ENCODE results near the gene VEGFB.

The VEGFB gene

DNA sequence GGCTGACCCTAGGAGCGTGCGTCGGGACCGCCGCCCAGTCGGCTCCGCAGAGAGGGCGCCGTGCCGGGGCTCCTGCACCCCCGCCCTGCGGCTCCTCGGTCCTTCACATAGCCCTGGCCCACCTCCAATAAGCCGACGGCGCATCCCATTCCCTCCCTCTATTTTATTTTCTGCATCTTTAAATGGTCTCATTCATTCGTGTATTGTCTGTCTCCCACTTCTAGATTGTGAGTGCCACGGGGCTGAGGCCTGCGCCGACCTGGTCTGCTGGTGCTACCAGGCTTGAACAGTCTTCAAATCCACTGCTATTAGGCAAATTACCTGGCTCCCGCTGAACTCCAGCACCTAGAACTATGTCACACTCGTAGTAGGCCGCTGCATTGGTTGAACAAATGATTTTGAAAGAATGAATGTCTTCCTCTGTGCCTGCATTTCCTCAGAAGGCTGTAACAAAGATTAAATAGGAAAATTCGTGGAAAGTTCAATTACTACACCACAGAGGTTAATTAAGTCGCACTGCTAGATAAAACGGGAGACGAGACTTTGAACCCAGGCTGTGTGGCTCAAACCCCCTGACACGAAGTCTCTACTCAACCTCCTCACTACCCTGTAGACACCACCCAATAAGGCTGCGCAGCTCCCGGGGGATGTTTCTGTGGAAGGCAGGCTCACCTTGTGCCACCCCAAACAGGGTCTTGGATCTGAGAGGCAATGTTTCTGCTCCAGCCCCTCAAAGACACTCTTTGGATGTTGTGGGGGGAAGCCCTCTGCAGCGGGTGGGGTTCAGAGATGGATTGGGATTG lies 13.5 kb downstream of the VEGFB start:
- no peak for DNase-seq (ENCODE audit: low spot score)

DNA sequence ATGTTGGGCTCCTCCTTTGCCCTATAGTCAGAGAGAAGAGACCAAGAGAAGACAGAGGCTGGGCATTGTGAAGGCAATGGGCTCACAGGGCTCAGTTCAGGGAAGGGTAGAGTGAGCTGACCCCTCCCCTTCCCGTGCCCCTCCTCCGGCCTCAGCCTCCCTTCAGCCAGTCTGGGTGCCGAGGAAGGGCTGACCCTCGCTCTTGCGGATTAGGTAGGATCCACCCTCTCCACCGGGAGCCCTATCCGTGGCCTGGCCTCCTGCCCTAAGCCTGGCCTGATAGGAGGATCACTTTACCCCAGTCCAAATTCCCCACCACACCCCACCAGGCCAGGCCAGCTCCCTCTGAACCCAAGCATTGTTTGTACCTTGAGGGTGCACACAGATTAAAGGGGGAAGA lies 14.2 kb downstream of the VEGFB start:
- DNase-seq (ENCODE audit: low spot score) = no peak

DNA sequence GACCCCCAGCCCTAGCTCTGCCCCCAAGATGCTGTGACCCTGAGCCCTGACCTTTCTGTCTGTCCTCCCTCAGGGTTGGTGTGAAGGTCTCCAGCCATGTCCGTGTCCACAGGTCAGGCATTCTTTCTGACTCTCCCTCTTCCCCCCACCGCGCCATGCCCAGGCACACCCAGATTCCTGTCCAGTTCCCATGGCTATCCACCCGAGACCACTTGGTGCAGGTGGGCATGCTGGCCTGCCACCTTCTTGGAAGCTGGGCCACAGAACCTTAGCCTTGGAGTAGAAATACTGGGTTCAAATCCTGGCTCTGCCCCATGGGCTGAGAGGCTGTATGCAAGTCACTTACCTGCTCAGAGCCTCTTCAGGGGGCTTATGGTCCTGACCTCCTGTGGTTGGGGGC lies 14.7 kb downstream of the VEGFB start:
- DNase-seq (ENCODE audit: low spot score) = no peak

DNA sequence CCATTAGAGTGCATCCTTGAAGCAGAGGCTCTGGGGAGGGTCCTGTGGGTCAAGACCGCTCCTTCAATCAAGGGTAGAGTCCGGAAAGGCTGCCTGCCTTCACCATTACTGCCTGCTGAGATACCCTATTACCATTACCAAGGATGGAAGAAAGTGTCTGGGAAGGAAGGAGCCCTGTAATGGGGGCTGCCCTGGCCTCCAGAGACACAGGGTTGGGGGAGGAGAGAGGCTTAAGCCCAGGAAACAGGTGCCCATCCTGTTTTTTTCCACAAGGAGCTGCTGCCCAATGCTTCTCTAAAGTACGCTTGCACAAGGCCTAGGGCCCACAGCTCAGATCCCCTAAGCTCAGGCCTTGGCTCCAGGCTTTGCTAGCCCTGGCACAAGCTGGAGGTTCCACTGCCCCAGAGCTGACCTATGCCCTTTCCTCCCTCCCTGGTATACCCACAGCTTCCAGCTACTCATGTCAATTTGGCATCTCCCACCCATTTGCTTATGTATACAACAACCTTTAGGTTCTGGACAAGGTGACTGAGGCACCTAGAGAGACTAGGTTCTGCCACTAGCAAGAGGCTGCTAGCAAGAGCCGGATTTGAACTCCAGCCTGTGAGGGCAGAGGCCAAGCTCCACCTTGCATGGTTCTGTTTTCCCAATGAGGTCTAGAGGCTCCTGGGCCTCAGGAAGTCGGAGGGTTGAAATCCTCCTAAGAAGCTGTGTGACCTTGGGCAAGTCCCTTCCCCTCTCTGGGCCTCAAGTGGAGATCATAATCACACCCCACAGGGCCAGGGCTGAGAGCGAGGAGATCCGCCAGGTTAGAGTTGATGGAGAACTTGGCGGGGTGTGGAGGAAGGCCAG lies 15.4 kb downstream of the VEGFB start:
- no peak for DNase-seq (ENCODE audit: low spot score)

DNA sequence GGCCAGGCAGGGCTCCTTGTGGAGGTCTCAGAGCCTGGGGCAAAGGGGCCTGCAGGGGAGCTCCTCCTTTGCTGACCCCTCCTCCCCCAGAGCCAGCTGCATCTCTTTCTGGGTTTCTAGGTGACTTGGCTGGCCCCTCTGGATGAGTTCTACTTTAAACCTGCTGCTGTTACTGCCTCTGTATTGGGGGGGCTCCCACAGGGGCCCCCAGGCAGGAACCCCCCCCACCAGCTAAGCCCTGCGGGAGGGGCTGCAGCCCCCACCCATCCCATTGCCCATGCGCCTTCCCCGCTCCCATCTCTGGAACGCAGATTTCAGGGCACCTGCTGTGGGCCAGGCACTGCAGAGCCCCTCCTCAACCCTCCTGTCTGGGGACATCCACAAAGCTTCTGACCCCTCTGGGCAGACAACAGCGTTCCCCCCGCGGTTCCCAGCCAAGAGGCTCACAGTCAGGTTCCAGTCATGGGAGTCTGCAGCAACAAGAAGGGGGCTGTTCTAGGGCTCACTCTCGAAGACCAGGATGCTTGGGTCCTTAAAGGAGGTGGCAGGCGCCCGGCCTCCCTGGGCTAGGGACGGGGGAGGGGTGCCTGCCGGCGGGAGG lies 16.1 kb downstream of the VEGFB start:
- DNase-seq (ENCODE audit: low spot score) = peak; percentile 44

DNA sequence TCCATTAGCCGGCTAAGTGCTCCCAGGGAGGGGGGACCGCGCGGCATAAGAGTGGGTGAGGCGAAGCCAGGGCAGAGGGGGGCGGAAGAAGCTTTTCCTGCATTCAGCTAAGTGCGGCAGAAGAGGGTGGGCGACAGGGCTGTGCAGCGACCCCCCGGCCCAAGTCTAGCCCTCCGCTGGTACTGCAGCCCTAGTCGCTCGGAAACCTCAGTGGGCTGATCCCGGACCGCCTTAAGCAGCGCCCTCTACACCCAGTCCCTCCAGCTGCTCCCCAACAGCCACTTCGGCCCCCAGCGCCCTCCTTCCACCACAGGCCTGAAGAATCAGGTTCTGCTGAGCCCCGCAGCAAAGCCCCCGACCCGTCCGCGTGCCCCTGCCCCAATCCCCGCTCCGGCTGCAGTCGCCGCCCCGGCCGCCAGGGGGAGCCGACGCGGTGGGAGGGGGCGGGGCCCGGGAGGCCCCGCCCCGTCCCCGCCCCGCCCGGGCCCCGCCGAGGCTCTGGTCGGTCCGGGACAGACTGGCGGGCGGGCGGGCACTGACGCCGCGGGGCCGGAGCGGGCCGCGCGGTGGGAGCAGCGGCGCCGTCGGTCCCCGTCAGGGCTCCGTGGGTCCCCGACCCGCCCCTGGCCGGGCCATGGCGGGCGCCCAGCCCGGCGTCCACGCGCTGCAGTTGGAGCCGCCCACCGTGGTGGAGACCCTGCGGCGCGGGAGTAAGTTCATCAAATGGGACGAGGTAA lies 16.8 kb downstream of the VEGFB start, which contains the start of gene PLCB3:
PLCB3 (plus strand) TSS at position 515 of the 737 bp plus-strand sequence; CDS start at position 635, 120 bp downstream.
- DNase-seq (ENCODE audit: low spot score) = peak; percentile 84

DNA sequence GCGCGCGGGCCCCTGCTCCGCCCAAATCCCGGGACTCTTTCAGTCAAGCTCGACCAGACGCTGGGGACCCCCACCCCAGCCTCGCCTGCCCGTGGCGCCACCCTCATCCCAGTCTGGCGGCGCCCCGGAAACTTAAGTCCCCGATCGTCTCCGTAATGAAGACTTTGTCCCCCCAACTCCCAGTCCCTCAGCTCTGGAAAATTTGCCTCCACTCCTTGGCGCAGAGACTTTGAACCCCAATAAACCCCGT lies 17.3 kb downstream of the VEGFB start:
- DNase-seq (ENCODE audit: low spot score) = no peak

DNA sequence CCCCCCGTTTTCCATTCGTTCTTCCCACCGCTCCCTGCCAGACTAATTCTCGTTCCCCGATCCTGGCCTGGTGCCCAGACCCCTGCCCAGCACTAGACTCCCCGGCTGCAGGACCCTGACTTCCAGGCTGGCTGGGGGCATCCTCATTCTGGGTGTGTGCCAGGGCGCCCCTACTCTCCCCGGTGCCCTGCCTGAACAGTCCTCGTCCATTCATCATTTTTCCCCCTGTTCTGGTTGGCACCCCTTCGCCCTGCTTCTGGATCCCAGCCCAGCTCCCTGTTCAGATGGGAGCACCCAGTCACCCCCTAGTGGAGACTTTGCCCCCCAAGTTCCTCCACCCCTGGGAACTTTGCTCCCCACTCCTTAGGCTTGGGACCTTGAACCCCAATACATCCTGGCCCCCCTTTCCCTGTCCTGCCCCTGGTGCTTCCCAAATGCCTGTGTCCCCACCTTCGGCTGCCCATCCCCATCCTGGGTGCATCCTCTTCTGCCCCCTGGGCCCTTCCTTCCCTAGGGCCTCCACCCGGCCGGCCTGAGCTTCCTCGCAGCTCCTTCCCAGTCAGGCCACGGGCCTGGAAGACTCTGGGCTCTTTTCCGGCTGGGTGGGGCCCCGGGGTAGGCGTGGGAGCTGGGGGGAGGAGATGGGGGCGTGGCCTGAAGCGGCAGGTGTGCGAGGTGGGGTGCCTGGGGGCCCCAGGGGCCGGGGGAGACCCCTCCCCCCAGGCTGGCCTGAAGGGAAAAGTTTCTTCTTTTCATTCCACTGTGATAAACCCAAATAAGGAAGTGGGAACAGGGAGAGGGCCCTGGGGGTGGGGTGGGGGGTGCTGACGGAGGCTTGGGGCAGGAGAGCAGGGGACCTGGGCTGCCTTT lies 17.9 kb downstream of the VEGFB start:
- DNase-seq (ENCODE audit: low spot score) = peak; percentile 85

DNA sequence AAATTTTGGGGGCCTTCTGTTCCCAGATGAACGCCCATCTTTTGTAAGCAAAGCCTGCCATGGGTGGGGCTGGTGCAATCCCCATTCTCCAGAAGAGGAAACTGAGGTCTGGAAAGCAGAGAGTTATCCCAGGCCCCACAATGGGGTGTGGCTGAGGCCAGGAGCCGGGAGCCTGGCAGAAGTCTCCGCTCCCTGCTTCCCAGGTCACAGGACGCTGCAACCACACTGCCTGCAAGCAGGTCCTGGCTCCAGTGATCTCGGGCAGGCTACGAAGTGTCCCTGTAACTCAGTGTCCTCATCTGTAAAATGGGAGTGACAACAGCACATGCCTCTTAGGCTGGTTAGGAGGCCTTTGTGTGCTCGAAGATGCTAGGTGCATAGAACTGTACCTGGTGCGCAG lies 18.7 kb downstream of the VEGFB start:
- DNase-seq (ENCODE audit: low spot score) = no peak

DNA sequence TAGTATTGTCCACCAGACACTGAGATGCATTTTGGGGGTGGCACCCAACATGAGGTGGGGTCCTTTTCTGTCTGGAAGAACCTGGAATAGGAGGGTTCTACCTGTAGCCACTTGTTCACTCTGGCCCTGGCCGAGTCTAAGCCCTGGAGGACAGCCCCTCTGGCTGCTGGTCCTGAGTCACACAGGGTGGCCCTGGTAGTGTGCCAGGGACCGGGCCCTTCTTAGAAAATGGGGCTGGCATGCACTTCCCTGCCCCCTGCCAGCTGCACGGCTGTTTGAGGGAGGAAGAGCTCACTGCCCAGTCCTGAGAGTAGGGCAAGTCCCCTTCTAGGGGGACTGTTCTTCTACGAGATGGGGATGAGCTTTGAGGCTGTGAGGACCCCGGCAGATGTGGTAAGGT lies 19.1 kb downstream of the VEGFB start:
- DNase-seq (ENCODE audit: low spot score) = peak; percentile 61

DNA sequence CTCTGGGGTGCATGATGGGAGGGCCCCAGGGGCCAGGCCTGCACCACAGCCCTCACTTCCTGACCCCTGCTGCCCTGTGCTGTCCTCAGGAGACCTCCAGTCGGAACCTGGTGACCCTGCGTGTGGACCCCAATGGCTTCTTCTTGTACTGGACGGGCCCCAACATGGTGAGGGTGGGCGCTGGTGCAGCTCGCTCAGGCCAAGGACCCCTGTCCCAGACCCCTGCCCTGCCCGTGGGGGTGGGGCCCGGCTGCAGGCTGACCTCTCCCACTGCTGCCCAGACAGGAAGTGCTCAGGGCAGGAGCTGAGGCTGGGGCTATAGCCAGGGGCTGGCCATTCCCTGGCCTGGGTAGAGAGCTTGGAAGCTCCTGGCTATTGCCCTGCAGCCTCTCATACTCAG lies 19.9 kb downstream of the VEGFB start:
- no peak for DNase-seq (ENCODE audit: low spot score)

DNA sequence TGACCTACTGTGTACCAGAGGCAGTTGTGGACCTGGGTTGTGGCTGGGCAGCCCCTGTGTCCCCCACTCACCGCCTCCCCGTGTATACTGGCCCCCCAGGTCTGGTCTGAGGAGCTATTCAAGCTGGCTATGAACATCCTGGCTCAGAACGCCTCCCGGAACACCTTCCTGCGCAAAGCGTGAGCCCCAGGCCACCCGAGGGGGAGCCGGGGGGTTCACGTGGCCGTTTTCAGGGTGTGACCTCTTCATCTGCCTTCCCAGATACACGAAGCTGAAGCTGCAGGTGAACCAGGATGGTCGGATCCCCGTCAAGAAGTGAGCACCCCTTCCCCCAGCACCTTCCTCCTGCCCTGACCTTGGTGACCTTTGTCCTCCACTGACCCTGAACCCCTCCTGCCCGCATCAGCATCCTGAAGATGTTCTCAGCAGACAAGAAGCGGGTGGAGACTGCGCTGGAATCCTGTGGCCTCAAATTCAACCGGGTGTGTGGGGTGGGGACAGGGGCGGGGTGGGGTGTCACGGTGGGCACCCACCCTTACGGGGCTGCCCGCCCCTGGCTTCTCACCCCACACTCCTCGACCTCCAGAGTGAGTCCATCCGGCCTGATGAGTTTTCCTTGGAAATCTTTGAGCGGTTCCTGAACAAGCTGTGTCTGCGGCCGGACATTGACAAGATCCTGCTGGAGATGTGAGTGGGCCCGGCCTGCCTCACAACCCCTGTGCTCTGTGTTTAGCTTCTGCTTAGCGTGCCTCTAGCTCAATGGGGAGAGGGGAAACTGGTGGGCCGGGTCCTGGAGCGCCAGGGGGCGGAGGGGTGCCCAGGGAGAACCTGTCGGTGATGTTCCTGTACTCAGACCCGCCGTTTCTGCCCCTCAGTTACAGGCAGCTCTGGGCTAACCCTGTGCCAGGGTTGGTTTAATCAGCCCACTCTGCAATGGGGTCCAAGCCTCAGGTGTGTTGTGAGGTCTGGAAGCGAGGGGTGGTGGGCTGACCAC lies 21.0 kb downstream of the VEGFB start:
- no peak for DNase-seq (ENCODE audit: low spot score)

DNA sequence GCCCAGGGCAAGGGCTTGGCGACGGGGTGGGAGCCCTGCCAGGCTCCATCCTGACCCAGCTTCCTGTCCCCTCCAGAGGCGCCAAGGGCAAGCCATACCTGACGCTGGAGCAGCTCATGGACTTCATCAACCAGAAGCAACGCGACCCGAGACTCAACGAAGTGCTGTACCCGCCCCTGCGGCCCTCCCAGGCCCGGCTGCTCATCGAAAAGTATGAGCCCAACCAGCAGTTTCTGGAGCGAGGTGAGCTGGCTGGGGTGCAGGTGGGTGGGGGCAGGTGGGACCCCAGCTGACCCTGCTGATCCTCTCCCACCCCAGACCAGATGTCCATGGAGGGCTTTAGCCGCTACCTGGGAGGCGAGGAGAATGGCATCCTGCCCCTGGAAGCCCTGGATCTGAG lies 21.9 kb downstream of the VEGFB start:
- DNase-seq (ENCODE audit: low spot score) = no peak

DNA sequence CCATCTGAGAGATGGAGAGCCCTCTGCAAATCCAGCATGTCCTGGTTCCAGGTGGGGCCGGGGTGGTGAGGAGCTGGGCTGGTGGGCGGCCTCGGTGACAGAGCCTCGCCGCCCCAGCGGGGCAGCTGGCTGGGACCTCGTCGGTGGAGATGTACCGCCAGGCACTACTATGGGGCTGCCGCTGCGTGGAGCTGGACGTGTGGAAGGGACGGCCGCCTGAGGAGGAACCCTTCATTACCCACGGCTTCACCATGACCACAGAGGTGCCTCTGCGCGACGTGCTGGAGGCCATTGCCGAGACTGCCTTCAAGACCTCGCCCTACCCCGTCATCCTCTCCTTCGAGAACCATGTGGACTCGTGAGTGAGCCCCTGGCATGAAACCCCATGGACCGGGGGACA lies 24.0 kb downstream of the VEGFB start:
- no peak for DNase-seq (ENCODE audit: low spot score)

DNA sequence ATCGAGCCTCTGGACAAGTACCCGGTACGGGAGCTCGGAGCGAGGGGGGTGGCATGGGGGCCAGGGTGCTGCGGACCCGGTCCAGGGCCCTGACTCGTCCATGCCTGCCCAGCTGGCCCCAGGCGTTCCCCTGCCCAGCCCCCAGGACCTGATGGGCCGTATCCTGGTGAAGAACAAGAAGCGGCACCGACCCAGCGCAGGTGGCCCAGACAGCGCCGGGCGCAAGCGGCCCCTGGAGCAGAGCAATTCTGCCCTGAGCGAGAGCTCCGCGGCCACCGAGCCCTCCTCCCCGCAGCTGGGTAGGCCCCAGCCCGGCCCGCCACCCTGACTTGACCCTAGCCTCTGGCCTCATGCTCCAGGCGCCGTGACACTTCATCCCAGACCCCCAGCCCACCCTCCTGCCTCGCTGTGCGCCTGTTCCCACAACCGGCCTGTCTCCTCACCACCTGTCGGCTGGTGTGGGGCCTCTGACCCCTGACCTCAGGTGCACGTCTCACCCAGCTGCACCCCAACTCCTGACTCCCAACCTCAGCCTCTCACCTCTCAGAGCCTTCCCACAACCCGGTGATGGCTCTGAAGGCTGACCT lies 24.7 kb downstream of the VEGFB start:
- DNase-seq (ENCODE audit: low spot score) = no peak

DNA sequence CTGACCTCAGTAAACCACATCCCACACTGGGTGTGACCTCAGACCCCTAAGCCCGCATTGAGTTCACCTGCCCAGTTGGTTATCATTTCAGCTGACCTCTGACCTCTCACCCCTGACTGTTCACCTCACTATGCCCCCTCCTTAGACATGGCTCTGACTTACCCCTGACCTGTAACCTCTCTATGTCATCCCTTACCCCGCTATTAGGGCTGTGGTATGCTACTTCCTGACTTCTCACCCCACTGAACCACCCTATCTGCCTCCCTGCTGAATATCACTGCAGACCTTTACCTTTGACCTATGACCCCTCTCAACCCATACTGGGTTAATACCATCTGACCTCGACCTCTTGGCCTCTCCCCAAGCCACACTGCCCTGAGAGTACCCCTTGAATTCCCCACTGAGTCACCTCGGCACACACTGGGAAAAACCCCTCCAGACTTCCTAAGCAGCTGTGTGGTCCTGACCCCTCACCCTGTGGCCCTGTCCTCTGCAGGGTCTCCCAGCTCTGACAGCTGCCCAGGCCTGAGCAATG lies 25.2 kb downstream of the VEGFB start:
- no peak for DNase-seq (ENCODE audit: low spot score)

DNA sequence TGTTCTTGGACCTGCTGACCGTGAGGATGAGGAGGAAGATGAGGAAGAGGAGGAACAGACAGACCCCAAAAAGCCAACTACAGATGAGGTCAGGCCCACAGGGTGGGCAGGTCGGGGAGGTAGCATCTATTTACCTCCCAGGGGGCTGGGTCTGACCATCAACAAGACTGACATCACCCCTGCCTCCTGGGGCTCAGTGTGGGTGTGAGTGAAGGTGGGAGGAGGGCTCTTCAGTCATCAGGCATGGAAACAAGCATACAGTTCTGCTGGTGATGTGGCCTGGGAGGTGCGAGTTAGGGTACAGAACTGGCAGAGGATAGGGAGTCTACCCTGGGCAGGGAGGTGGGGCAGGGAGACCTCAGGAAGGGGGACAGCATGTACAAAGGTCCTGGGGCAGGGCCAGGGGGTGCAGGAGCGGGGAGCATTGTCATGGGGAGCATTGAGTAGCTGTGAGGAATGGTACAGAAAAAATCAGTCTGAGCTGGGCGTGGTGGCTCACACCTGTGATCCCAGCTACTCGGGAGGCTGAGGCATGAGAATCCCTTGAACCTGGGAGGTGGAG lies 25.8 kb downstream of the VEGFB start:
- DNase-seq (ENCODE audit: low spot score) = no peak

DNA sequence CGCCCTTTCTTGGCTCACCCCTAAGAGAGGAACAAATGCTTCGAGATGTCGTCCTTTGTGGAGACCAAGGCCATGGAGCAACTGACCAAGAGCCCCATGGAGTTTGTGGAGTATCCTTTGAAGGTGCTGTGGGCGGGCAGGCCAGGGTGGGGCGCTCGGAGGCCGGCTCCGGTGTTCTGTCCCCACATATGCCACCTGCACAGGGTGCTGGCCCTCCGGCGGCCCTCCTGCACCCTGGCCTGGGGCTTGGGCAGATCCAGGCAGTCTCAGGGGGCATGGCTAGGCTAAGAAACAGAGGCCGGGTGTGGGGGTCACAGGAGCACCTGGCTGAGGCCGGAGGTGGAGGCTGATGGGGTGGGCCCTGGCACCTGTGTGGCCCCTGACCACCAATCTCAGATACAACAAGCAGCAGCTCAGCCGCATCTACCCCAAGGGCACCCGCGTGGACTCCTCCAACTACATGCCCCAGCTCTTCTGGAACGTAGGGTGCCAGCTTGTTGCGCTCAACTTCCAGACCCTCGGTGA lies 27.2 kb downstream of the VEGFB start:
- DNase-seq (ENCODE audit: low spot score) = no peak
